NT2/D1 (cell line): ENCODE measurements around the gene NHLH1.

ENCODE experiments used
- DNase-seq: peaks from one replicate; pipeline ENCODE4 v3.0.0-alpha.2; 2011; ENCODE audit warnings: low read depth, low spot score
- H3K27me3 ChIP-seq: 2 replicates; pipeline ENCODE4 v1.6.0; 2011; ENCODE audit warnings: mild to moderate bottlenecking; ENCODE audit not compliant: insufficient read length, insufficient read depth
- H3K36me3 ChIP-seq: 2 replicates; pipeline ENCODE4 v1.6.1; 2011; ENCODE audit warnings: mild to moderate bottlenecking, low read length, mixed read lengths; ENCODE audit not compliant: insufficient read depth, insufficient read length
- H3K4me1 ChIP-seq: 2 replicates; pipeline ENCODE4 v1.5.1; 2011; ENCODE audit not compliant: insufficient read depth, insufficient read length
- H3K4me3 ChIP-seq: 2 replicates; pipeline ENCODE4 v1.5.1; 2011; ENCODE audit warnings: low read depth; ENCODE audit not compliant: insufficient read length
- H3K9ac ChIP-seq: 2 replicates; pipeline ENCODE4 v1.6.0; 2011; ENCODE audit warnings: low read depth; ENCODE audit not compliant: insufficient read length
- H3K9me3 ChIP-seq: 2 replicates; pipeline ENCODE4 v1.5.1; 2011; ENCODE audit warnings: mild to moderate bottlenecking, low read length; ENCODE audit not compliant: insufficient read depth
- SUZ12 ChIP-seq: IDR thresholded peaks from 2 replicates; pipeline ENCODE4 v1.6.1; 2011; ENCODE audit not compliant: insufficient read length, insufficient read depth; ENCODE audit errors: extremely low read depth
- YY1 ChIP-seq: IDR thresholded peaks from 2 replicates; pipeline ENCODE4 v1.6.1; 2011; ENCODE audit not compliant: insufficient read length, insufficient read depth
- ZNF274 ChIP-seq: IDR thresholded peaks from 2 replicates; pipeline ENCODE4 v1.6.1; 2011; ENCODE audit warnings: mild to moderate bottlenecking, low read depth, low read length

The NHLH1 gene

GRCh38 chr1:160394673-160395072 is 27.8 kb downstream of the NHLH1 start:
- DNase-seq: no peak
- Histone ChIP-seq H3K4me3 (no peak overlapping the region), H3K9ac (no peak overlapping the region), H3K9me3 (no peaks in the 10 kb centered on the region), H3K36me3 (no peaks in the 10 kb centered on the region), H3K27me3 (no peaks in the 10 kb centered on the region), H3K4me1 (peaks cover 8% of the 10 kb centered on the region)
- TF ChIP-seq YY1 (no peak), SUZ12 (no peak)

GRCh38 chr1:160397651-160398050 is 30.8 kb downstream of the NHLH1 start:
- H3K9ac ChIP-seq: no peak overlapping the region
- H3K4me1 ChIP-seq: peaks cover 20% of the 10 kb centered on the region
- H3K9me3 ChIP-seq: no peaks in the 10 kb centered on the region
- no peaks in the 10 kb centered on the region for H3K27me3 ChIP-seq
- no peak overlapping the region for H3K4me3 ChIP-seq
- DNase-seq: no peak
- TF ChIP-seq ZNF274: no peak
- no peak for TF ChIP-seq YY1
- no peak for TF ChIP-seq SUZ12
- H3K36me3 ChIP-seq: peaks cover 4% of the 10 kb centered on the region

GRCh38 chr1:160398823-160399222 is 32.0 kb downstream of the NHLH1 start:
- Histone ChIP-seq H3K4me3 (no peak overlapping the region), H3K4me1 (peaks cover 23% of the 10 kb centered on the region), H3K9ac (peak overlapping the region; percentile 90), H3K36me3 (peaks cover 6% of the 10 kb centered on the region), H3K27me3 (no peaks in the 10 kb centered on the region), H3K9me3 (no peaks in the 10 kb centered on the region)
- no peak for DNase-seq
- TF ChIP-seq ZNF274 (no peak), SUZ12 (no peak), YY1 (no peak)

- Histone ChIP-seq H3K36me3 (peaks cover 13% of the 10 kb centered on the region), H3K4me3 (peak overlapping the region; percentile 54), H3K9me3 (no peaks in the 10 kb centered on the region), H3K9ac (peak overlapping the region; percentile 90), H3K27me3 (no peaks in the 10 kb centered on the region), H3K4me1 (peaks cover 23% of the 10 kb centered on the region)
- DNase-seq: peak; percentile 66
- no peak for TF ChIP-seq ZNF274
- no peak for TF ChIP-seq YY1
Measured at GRCh38 chr1:160399544-160400222, 32.8 kb downstream of the NHLH1 start.

- Histone ChIP-seq H3K4me1 (peaks cover 25% of the 10 kb centered on the region), H3K27me3 (no peaks in the 10 kb centered on the region), H3K9me3 (no peaks in the 10 kb centered on the region), H3K4me3 (peak within 1 kb of the TSS; percentile 79), H3K36me3 (peaks cover 18% of the 10 kb centered on the region), H3K9ac (peak within 1 kb of the TSS; percentile 90)
- DNase-seq: peak; percentile 89
- TF ChIP-seq ZNF274: no peak
- TF ChIP-seq SUZ12: no peak
- TF ChIP-seq YY1: no peak
Measured at GRCh38 chr1:160400223-160400645, 33.4 kb downstream of the NHLH1 start, which contains the start of gene VANGL2. Gene VANGL2 (plus strand): TSS chr1:160400564. CDS start chr1:160415838, 15,274 bp downstream.

- Histone ChIP-seq H3K36me3 (peaks cover 24% of the 10 kb centered on the region), H3K9ac (peak overlapping the region; percentile 88), H3K4me1 (peaks cover 27% of the 10 kb centered on the region), H3K27me3 (no peaks in the 10 kb centered on the region), H3K4me3 (peak overlapping the region; percentile 79), H3K9me3 (no peaks in the 10 kb centered on the region)
- DNase-seq: no peak
- TF ChIP-seq ZNF274 (no peak), YY1 (no peak), SUZ12 (no peak)
Measured at GRCh38 chr1:160400646-160401486, 34.0 kb downstream of the NHLH1 start.

- H3K4me1 ChIP-seq: peaks cover 30% of the 10 kb centered on the region
- TF ChIP-seq YY1: no peak
- TF ChIP-seq SUZ12: no peak
- no peak for TF ChIP-seq ZNF274
- H3K4me3 ChIP-seq: peak overlapping the region; percentile 79
- no peak for DNase-seq
- H3K9me3 ChIP-seq: no peaks in the 10 kb centered on the region
- H3K9ac ChIP-seq: peak overlapping the region; percentile 88
- no peaks in the 10 kb centered on the region for H3K27me3 ChIP-seq
- peaks cover 26% of the 10 kb centered on the region for H3K36me3 ChIP-seq
Measured at GRCh38 chr1:160401487-160401805, 34.6 kb downstream of the NHLH1 start.
